IMR-90 (cell line): ENCODE results near the gene HSPA1L. TPM values are rescaled to one million over a fixed set of nuclear protein-coding genes. Genes with fewer than 3 reads are reported as not detected.
A peak's percentile ranks its signal among the peaks of the same experiment; 100 is the strongest.

Experiments
- ATAC-seq: fragments of 200-7000 bp; cut with Tn5 transposase; 2 replicates; pipeline ENCODE4 v1.9.1; 2020; ENCODE audit warnings: low read depth, mild to moderate bottlenecking, moderate library complexity
- BruUV-seq: library from RNA; stranded (reverse); fragments of 400-500 nt; replicated peaks from 2 replicates; lab custom pipeline; 2021; lab: Mats Ljungman, UMichigan
- CTCF ChIA-PET: fragments of 300-600 bp; formaldehyde crosslinking; extraction: SDS; loops from one replicate; lab custom pipeline; 2021; ENCODE audit warnings: antibody characterized with exemption; lab: Yijun Ruan, JAX
- POLR2A ChIA-PET: fragments of 300-600 bp; sonication (Branson Sonifier 250); formaldehyde crosslinking; loops from one replicate; lab custom pipeline; 2022; ENCODE audit warnings: antibody characterized with exemption; ENCODE audit not compliant: unreplicated experiment; lab: Charles Lee
- DNase-seq: peaks from one replicate; pipeline ENCODE4 v3.0.0; 2013
- H2AFZ ChIP-seq: replicated peaks from 2 replicates; pipeline ENCODE3; 2013; ENCODE audit warnings: low read length, mild to moderate bottlenecking; ENCODE audit not compliant: poor library complexity
- H2AK5ac ChIP-seq: 2 replicates; pipeline ENCODE4 v1.6.1; 2013; ENCODE audit warnings: low read depth, low read length, inconsistent platforms
- H2AK9ac ChIP-seq: replicated peaks from 2 replicates; pipeline ENCODE3; 2013; ENCODE audit warnings: mild to moderate bottlenecking, low read depth, low read length, moderate library complexity; ENCODE audit not compliant: poor library complexity
- H2BK120ac ChIP-seq: 2 replicates; pipeline ENCODE4 v1.6.1; 2013; ENCODE audit warnings: low read depth, low read length, inconsistent platforms
- H2BK15ac ChIP-seq: 3 replicates; pipeline ENCODE4 v1.6.1; 2013; ENCODE audit warnings: low read depth, low read length, inconsistent platforms
- H2BK20ac ChIP-seq: 2 replicates; pipeline ENCODE4 v1.6.1; 2013; ENCODE audit warnings: low read depth, mild to moderate bottlenecking, inconsistent platforms, low read length, moderate library complexity
- H2BK5ac ChIP-seq: 2 replicates; pipeline ENCODE4 v1.6.1; 2013; ENCODE audit warnings: mild to moderate bottlenecking, low read depth, low read length, inconsistent platforms; ENCODE audit not compliant: poor library complexity, severe bottlenecking
- H3K14ac ChIP-seq: replicated peaks from 2 replicates; pipeline ENCODE4 v1.6.1; 2013; ENCODE audit warnings: low read depth, low read length, inconsistent platforms
- H3K18ac ChIP-seq: 2 replicates; pipeline ENCODE4 v1.6.1; 2013; ENCODE audit warnings: low read depth, low read length, control low read depth
- H3K23ac ChIP-seq: 2 replicates; pipeline ENCODE4 v1.6.1; 2013; ENCODE audit warnings: low read depth, low read length, inconsistent platforms
- H3K27ac ChIP-seq: 2 replicates; pipeline ENCODE4 v1.5.1; 2013; ENCODE audit warnings: mild to moderate bottlenecking, control low read depth, low read length; ENCODE audit not compliant: insufficient read depth
- H3K27me3 ChIP-seq: 2 replicates; pipeline ENCODE4 v1.6.1; 2013; ENCODE audit warnings: low read length; ENCODE audit not compliant: control insufficient read depth, insufficient read depth
- H3K36me3 ChIP-seq: 2 replicates; pipeline ENCODE4 v1.6.1; 2013; ENCODE audit warnings: low read length, mixed read lengths; ENCODE audit not compliant: control insufficient read depth, insufficient read depth
- H3K4ac ChIP-seq: 2 replicates; pipeline ENCODE4 v1.6.1; 2013; ENCODE audit warnings: low read depth, low read length, inconsistent platforms
- H3K4me1 ChIP-seq: 2 replicates; pipeline ENCODE4 v1.6.1; 2013; ENCODE audit warnings: low read length, mixed read lengths; ENCODE audit not compliant: control insufficient read depth, insufficient read depth
- H3K4me2 ChIP-seq: 2 replicates; pipeline ENCODE4 v1.6.1; 2013; ENCODE audit warnings: low read depth, mild to moderate bottlenecking, control low read depth, low read length, moderate library complexity
- H3K4me3 ChIP-seq: 2 replicates; pipeline ENCODE4 v1.5.1; 2013; ENCODE audit warnings: low read depth, mild to moderate bottlenecking, control low read depth, low read length, moderate library complexity; ENCODE audit not compliant: insufficient read depth
- H3K56ac ChIP-seq: 2 replicates; pipeline ENCODE4 v1.6.1; 2013; ENCODE audit warnings: low read length, inconsistent platforms; ENCODE audit not compliant: insufficient read depth; ENCODE audit errors: extremely low read depth
- H3K79me1 ChIP-seq, 2 experiments: 2 replicates each; pipeline ENCODE4 v1.6.1; 2013; ENCODE audit warnings: low read length in 2 of 2, inconsistent platforms in 1 of 2, low read depth in 1 of 2
- H3K9ac ChIP-seq: 2 replicates; pipeline ENCODE4 v1.6.1; 2013; ENCODE audit warnings: low read depth, low read length, control low read depth
- H3K9me1 ChIP-seq: 2 replicates; pipeline ENCODE4 v1.6.1; 2013; ENCODE audit warnings: low read length, inconsistent platforms; ENCODE audit not compliant: insufficient read depth
- H3K9me3 ChIP-seq: 2 replicates; pipeline ENCODE4 v1.6.1; 2013; ENCODE audit warnings: low read length; ENCODE audit not compliant: control insufficient read depth, insufficient read depth
- H4K20me1 ChIP-seq: 2 replicates; pipeline ENCODE4 v1.6.1; 2013; ENCODE audit warnings: low read length, inconsistent platforms; ENCODE audit not compliant: insufficient read depth
- H4K5ac ChIP-seq: 2 replicates; pipeline ENCODE4 v1.6.1; 2013; ENCODE audit warnings: mild to moderate bottlenecking, low read depth, low read length, control low read depth
- H4K8ac ChIP-seq, 2 experiments: 2 replicates each; pipeline ENCODE4 v1.6.1; 2013; ENCODE audit warnings: low read depth in 2 of 2, low read length in 2 of 2, control low read depth in 1 of 2, inconsistent platforms in 1 of 2
- H4K91ac ChIP-seq: 2 replicates; pipeline ENCODE4 v1.6.1; 2013; ENCODE audit warnings: low read depth, low read length, inconsistent platforms; ENCODE audit not compliant: insufficient read depth
- BHLHE40 ChIP-seq: fragments of 150-350 bp; IDR thresholded peaks from 2 replicates; pipeline ENCODE4 v1.6.1; 2016; ENCODE audit warnings: mild to moderate bottlenecking, low read depth, low read length
- CEBPB ChIP-seq: IDR thresholded peaks from 2 replicates; pipeline ENCODE4 v1.6.1; 2012; ENCODE audit warnings: low read depth, low read length, improper control_type of control experiment
- CHD1 ChIP-seq: IDR thresholded peaks from 2 replicates; pipeline ENCODE4 v1.6.1; 2012; ENCODE audit warnings: low read depth, low read length, improper control_type of control experiment
- FOS ChIP-seq: fragments of 150-350 bp; IDR thresholded peaks from 2 replicates; pipeline ENCODE4 v1.6.1; 2016; ENCODE audit warnings: low read depth, low read length
- MAFK ChIP-seq: IDR thresholded peaks from 2 replicates; pipeline ENCODE4 v1.6.1; 2012; ENCODE audit warnings: low read depth, low read length, improper control_type of control experiment
- MAZ ChIP-seq: IDR thresholded peaks from 2 replicates; pipeline ENCODE4 v1.6.1; 2012; ENCODE audit warnings: low read depth, mild to moderate bottlenecking, low read length, improper control_type of control experiment, moderate library complexity, borderline replicate concordance
- NFE2L2 ChIP-seq: fragments of 150-350 bp; IDR thresholded peaks from 2 replicates; pipeline ENCODE4 v1.6.1; 2016; ENCODE audit warnings: low read depth, mild to moderate bottlenecking, low read length
- POLR2A ChIP-seq: IDR thresholded peaks from 2 replicates; pipeline ENCODE4 v1.6.1; 2012; ENCODE audit warnings: mild to moderate bottlenecking, low read depth, low read length
- RFX5 ChIP-seq: IDR thresholded peaks from 2 replicates; pipeline ENCODE4 v1.8.0; 2012; ENCODE audit warnings: low read depth, mild to moderate bottlenecking, low read length, moderate library complexity
- SMC3 ChIP-seq: fragments of 150-350 bp; IDR thresholded peaks from 2 replicates; pipeline ENCODE4 v1.6.1; 2016; ENCODE audit warnings: low read depth, mild to moderate bottlenecking, antibody characterized with exemption, low read length, moderate library complexity
- WGBS, 2 experiments: methylation state at CpG; one replicate each; pipeline versions ENCODE4 v1.1.5 to v1.1.7; 2013; ENCODE audit warnings: missing lambda C conversion rate in 2 of 2; ENCODE audit not compliant: insufficient read length in 1 of 2; ENCODE audit errors: extremely low coverage in 2 of 2; 5-methylcytosine and 5-hydroxymethylcytosine counted together
- dilution Hi-C: fragments of 300-500 bp; cut with HindIII; formaldehyde crosslinking; loops from one replicate; pipeline ENCODE4 v1.14.3; 2018; ENCODE audit warnings: low sequenced_read_pairs; ENCODE audit not compliant: unreplicated experiment
- in situ Hi-C: fragments of 300-500 bp; cut with MboI; formaldehyde crosslinking; loops from 3 replicates; pipeline ENCODE4 v1.14.3; 2019; ENCODE audit warnings: low sequenced_read_pairs, inconsistent platforms, mixed read lengths
- intact Hi-C: fragments of 100-400 bp; cut with micrococcal nuclease; formaldehyde crosslinking; loops from 2 replicates; pipeline ENCODE4 v1.10.0; 2022
- polyA plus RNA-seq, 3 experiments: library from polyadenylated mRNA; depleted of rRNA; stranded (reverse); fragments of >200 nt; gene quantifications; 2 replicates each; pipeline ENCODE4 v1.2.3, GENCODE V29; 2012; ENCODE audit warnings: low replicate concordance in 1 of 3
- total RNA-seq: library from RNA; depleted of rRNA; stranded (reverse); fragments of >200 nt; gene quantifications from 2 replicates; pipeline ENCODE4 v1.2.3, GENCODE V29; 2012
- TF ChIP-seq, protein P1 (sequence below): conservative IDR thresholded peaks from 2 replicates; pipeline ENCODE4 v1.5.1; 2012; ENCODE audit warnings: mild to moderate bottlenecking, low read depth, low read length, improper control_type of control experiment
- TF ChIP-seq, protein P2 (sequence below): fragments of 150-350 bp; IDR thresholded peaks from 2 replicates; pipeline ENCODE4 v1.6.1; 2017; ENCODE audit warnings: mild to moderate bottlenecking, antibody characterized with exemption, low read length, low read depth

Gene HSPA1L
- total and polyA plus RNA-seq, 2 of the 4 experiments (the other 2 are of a cell fraction): 0.97 to 1.3 TPM

DNA sequence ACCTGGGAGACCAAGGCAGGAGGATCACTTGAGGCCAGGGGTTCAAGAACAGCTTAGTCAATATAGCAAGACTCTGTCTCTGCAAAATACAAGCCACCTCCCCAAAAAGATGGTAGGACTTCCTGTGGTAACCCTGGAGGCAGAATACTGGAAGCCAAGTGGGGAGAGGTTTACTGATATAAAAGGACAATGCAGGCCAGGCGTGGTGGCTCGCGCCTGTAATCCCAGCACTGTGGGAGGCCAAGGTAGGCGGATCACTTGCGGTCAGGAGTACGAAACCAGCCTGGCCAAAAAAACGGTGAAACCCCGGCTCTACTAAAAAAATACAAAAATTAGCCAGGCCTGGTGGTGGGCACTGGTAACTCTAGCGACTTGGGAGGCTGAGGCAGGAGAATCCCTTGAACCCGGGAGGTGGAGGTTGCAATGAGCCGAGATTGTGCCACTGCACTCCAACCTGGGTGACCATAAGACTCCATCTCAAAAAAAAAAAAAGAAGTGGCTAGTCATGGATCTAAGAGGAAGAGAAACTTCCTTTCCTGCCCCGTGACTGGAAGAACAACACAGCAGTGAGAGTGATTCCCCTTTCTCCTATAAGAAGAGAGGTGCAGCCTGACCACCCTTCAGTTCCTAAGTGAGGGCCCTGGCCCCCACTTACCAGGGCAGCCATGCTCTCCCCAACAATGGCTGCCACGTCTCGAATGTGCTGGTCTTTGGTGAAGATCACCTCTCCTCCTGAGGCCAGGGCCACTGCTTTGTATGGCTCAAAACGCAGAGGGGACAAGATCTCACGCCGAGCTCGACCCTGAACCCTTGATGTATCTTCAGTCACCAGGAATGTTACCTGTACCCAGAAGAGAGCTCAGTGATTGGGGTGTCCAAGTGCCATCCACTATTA lies 46.5 kb downstream of the HSPA1L start (continued):
- no peak for TF ChIP-seq BHLHE40

DNA sequence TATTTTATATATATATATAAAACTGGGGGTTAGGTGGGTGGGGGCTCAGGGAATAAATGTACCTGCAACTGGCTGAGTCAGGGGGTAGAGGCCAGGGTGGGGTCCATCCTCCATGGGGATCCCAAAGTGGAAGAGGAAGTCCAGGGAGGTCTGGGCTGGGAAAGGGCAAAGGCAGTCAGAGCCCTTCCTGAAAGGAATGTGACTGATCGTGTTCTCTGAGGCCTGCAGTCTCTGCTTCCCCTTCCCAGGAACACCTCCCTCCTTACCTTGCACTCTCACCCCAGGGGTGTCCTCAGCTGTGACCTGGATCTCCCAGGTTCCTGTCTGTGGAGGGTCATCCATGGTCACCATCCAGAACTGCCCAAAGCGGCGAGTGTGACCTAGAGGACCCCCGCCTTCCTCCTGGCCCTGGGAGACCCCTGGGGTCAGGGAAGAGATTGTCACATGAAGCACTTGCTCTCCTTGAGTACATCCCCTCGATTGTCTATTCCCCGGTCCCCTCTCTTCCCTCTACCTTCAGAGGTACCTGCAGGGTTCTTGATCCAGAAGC lies 47.9 kb downstream of the HSPA1L start:
- Histone ChIP-seq H2AK9ac (peak overlapping the region; percentile 70), H2BK5ac (no peak overlapping the region), H4K8ac (no peak overlapping the region), H3K9me3 (no peaks in the 10 kb centered on the region), H2AFZ (peak overlapping the region; percentile 72), H3K27me3 (no peaks in the 10 kb centered on the region), H4K91ac (no peak overlapping the region), H2AK5ac (no peak overlapping the region), H4K5ac (no peak overlapping the region), H3K18ac (no peak overlapping the region), H2BK15ac (no peak overlapping the region), H3K9ac (no peak overlapping the region), H4K20me1 (no peaks in the 10 kb centered on the region), H3K23ac (no peak overlapping the region), H3K4me1 (peaks cover 4% of the 10 kb centered on the region), H2BK20ac (no peak overlapping the region), H3K14ac (no peak overlapping the region), H3K56ac (no peak overlapping the region), H3K79me1 (no peaks in the 10 kb centered on the region), H2BK120ac (no peak overlapping the region), H3K4me3 (no peak overlapping the region), H3K4me2 (no peak overlapping the region), H3K36me3 (no peaks in the 10 kb centered on the region), H3K9me1 (peaks cover 9% of the 10 kb centered on the region), H3K27ac (no peak overlapping the region), H3K4ac (no peak overlapping the region)
- intact Hi-C loops (no loop called here), in situ Hi-C loops (no loop called here), dilution Hi-C loops (no loop called here)
- CTCF ChIA-PET: no interaction called here
- DNase-seq (no peak), ATAC-seq (no peak)
- WGBS, 2 experiments: no CpG with 5 or more reads among the region's 6 CpGs
- POLR2A ChIA-PET: no interaction called here
- no TSS peak for BruUV-seq
- TF ChIP-seq FOS: no peak
- TF ChIP-seq SMC3: no peak
- no peak for TF ChIP-seq POLR2A
- TF ChIP-seq, protein P1, sequence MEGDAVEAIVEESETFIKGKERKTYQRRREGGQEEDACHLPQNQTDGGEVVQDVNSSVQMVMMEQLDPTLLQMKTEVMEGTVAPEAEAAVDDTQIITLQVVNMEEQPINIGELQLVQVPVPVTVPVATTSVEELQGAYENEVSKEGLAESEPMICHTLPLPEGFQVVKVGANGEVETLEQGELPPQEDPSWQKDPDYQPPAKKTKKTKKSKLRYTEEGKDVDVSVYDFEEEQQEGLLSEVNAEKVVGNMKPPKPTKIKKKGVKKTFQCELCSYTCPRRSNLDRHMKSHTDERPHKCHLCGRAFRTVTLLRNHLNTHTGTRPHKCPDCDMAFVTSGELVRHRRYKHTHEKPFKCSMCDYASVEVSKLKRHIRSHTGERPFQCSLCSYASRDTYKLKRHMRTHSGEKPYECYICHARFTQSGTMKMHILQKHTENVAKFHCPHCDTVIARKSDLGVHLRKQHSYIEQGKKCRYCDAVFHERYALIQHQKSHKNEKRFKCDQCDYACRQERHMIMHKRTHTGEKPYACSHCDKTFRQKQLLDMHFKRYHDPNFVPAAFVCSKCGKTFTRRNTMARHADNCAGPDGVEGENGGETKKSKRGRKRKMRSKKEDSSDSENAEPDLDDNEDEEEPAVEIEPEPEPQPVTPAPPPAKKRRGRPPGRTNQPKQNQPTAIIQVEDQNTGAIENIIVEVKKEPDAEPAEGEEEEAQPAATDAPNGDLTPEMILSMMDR: no peak
- TF ChIP-seq MAFK: no peak
- TF ChIP-seq RFX5: no peak
- no peak for TF ChIP-seq BHLHE40
- no peak for TF ChIP-seq NFE2L2
- no peak for TF ChIP-seq CEBPB
- TF ChIP-seq, protein P2, sequence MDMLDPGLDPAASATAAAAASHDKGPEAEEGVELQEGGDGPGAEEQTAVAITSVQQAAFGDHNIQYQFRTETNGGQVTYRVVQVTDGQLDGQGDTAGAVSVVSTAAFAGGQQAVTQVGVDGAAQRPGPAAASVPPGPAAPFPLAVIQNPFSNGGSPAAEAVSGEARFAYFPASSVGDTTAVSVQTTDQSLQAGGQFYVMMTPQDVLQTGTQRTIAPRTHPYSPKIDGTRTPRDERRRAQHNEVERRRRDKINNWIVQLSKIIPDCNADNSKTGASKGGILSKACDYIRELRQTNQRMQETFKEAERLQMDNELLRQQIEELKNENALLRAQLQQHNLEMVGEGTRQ: no peak
- TF ChIP-seq MAZ: no peak
- TF ChIP-seq CHD1: no peak
